Measurements from ENCODE around the gene COMMD10.

- TF ChIP-seq CTCF (IDR thresholded peaks at IDR 0.05), result no peak
- TF ChIP-seq POLR2A (IDR thresholded peaks at IDR 0.05), result no peak
Measured at GRCh38 chr5:116062352-116062751, 22.5 kb upstream of the COMMD10 start.

All from adrenal gland (tissue), 5 donors.